Kidney (tissue), 14 donors: ENCODE data around the gene FHAD1. TPM values are rescaled to one million over a fixed set of nuclear protein-coding genes. Genes with fewer than 3 reads are reported as not detected.

Experiments
- DNase-seq, 5 donors: peaks; one replicate each; pipeline ENCODE4 v3.0.0-alpha.2; 2013 to 2020
- FAIRE-seq: peaks from 2 replicates; lab custom pipeline; 2012; peaks lifted over from hg19 to GRCh38; lab: Jason Lieb, UNC
- H3K27ac ChIP-seq, 2 donors: one replicate each; pipeline ENCODE4 v1.7.0; 2013; ENCODE audit warnings: low read depth in 2 of 2, low read length in 2 of 2, inconsistent platforms in 1 of 2
- H3K27me3 ChIP-seq: one replicate; pipeline ENCODE4 v1.7.1; 2013; ENCODE audit warnings: low read length, inconsistent platforms; ENCODE audit not compliant: control insufficient read depth, insufficient read depth
- H3K36me3 ChIP-seq, 3 donors: one replicate each; pipeline versions ENCODE4 v1.7.0 to v1.7.1; 2013; ENCODE audit warnings: low read length in 3 of 3, control low read depth in 1 of 3, inconsistent platforms in 1 of 3; ENCODE audit not compliant: insufficient read depth in 3 of 3, control insufficient read depth in 2 of 3
- H3K4me1 ChIP-seq, 3 donors: one replicate each; pipeline versions ENCODE4 v1.7.0 to v1.7.1; 2013; ENCODE audit warnings: low read length in 3 of 3, inconsistent platforms in 1 of 3, low read depth in 1 of 3; ENCODE audit not compliant: control insufficient read depth in 2 of 3, insufficient read depth in 2 of 3
- H3K4me3 ChIP-seq, 3 donors: one replicate each; pipeline versions ENCODE4 v1.7.0 to v1.8.1; 2013; ENCODE audit warnings: low read length in 3 of 3, control low read depth in 1 of 3, inconsistent platforms in 1 of 3
- H3K9ac ChIP-seq, 3 donors: one replicate each; pipeline versions ENCODE4 v1.7.0 to v1.7.1; 2013; ENCODE audit warnings: low read length in 3 of 3, control low read depth in 1 of 3, inconsistent platforms in 1 of 3
- H3K9me3 ChIP-seq, 3 donors: one replicate each; pipeline versions ENCODE4 v1.7.0 to v1.7.1; 2013; ENCODE audit warnings: low read length in 3 of 3, control low read depth in 1 of 3, inconsistent platforms in 1 of 3; ENCODE audit not compliant: control insufficient read depth in 2 of 3, insufficient read depth in 1 of 3
- CTCF ChIP-seq: IDR thresholded peaks from 3 replicates; pipeline ENCODE4 v1.5.1; 2012; ENCODE audit warnings: mild to moderate bottlenecking, moderate library complexity, borderline replicate concordance; ENCODE audit not compliant: insufficient read depth; ENCODE audit errors: extremely low read depth
- intact Hi-C: fragments of 100-400 bp; cut with DNase I; formaldehyde crosslinking; loops from one replicate; pipeline ENCODE4 v1.11.1; 2022
- polyA plus RNA-seq: library from polyadenylated mRNA; stranded (reverse); fragments of 350-450 nt; fragmentation: Illumina TruSeq; extraction: RNeasy Lipid Tissue Mini Kit (QIAGEN cat#74804); gene quantifications from one replicate; pipeline ENCODE4 v1.2.3, GENCODE V29; 2014; ENCODE audit warnings: low read depth, low replicate concordance; ENCODE audit not compliant: insufficient read depth
- total RNA-seq: library from RNA; stranded (reverse); fragmentation: NEBNext Ultra II Directional; extraction: Animal tissue kit (Norgen Biotek cat#: 25700); gene quantifications from one replicate; pipeline ENCODE4 v1.2.1, GENCODE V29; 2021
- donor health status: control.
- donor health status: control.
- donor health status: control.
- donor health status: control.
- donor health status: control.
- donor health status: DM: yes; HTN: yes; CAD: no.
- donor health status: Normal renal cell carcinoma (clear cell type).

FHAD1 gene
- total and polyA plus RNA-seq, 2 donors from 2014 or later = 0.84 to 4.2 TPM

- no peak for TF ChIP-seq CTCF
- FAIRE-seq (no peak), DNase-seq (no peak)
- intact Hi-C loops = no loop called here
- no peaks in the 10 kb centered on the region for H3K27me3 ChIP-seq
- H3K4me1 ChIP-seq = peaks cover 0 to 9% (median 0%) of the 10 kb centered on the region in 3 donors
- no peak overlapping the region for H3K27ac ChIP-seq
- no peak overlapping the region for H3K4me3 ChIP-seq
- no peaks in the 10 kb centered on the region for H3K36me3 ChIP-seq
- H3K9me3 ChIP-seq = no peaks in the 10 kb centered on the region
- H3K9ac ChIP-seq = no peak overlapping the region
These were observed 12.0 kb downstream of the FHAD1 start for GRCh38 chr1:15258833-15259621.

DNA sequence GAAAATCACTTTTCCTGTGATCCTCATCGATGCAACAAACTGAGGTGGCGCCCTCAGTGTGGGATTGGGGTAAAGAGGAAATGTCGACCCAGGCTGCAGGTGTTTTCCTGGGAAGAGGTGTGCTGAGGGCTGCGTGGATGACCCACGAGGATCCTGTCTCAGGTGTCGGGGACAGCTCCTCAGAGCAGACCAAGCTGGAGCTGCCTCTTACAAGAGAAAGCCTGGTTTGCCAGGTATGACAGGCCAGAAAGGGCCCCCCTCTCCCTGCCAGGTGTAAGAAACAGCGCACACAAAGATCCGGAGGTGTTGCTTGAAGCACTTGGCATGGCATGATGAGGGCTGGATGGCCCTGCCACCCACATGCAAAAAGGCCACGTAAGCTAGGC is 12.6 kb downstream of the FHAD1 start:
- H3K27ac ChIP-seq = no peak overlapping the region
- peaks cover 0 to 9% (median 0%) of the 10 kb centered on the region in 3 donors for H3K4me1 ChIP-seq
- no peak overlapping the region for H3K4me3 ChIP-seq
- FAIRE-seq (no peak), DNase-seq (no peak)
- no peak overlapping the region for H3K9ac ChIP-seq
- H3K9me3 ChIP-seq = no peaks in the 10 kb centered on the region
- intact Hi-C loops = no loop called here
- TF ChIP-seq CTCF = no peak
- no peaks in the 10 kb centered on the region for H3K36me3 ChIP-seq
- no peaks in the 10 kb centered on the region for H3K27me3 ChIP-seq

DNA sequence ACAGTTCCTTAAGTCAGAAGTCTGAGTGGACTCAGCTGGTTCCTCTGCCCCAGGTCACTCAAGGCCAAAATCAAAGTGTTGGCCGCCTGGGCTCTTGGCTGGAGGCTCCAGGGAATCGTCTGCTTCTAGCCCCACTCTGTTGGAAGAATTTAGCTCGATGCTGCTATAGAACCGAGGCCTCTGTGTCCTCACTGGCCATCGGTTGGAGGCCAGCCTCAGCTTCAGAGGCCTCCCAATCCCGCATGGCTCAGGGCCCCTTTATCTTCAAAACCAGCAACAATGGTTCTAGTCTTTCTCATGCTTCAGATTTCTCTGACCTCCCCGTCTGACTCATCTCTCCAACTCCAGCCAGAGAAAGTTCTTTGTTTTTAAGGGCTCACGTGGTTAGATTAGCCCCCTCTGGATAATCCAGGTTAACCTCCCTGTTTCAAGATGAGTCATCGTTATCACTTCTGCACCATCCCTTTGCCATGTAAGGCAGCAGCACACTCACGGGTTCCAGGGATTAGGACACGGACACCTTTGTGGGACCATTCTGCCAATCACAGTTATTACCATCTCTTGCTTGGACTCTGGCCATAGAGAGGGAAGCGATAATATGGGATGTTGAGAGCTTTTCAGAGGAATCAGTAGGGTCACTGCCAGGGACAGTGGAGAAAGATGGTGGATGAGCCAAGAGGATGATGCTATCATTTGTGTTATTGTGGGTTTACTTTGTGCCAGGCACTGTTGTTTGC is 13.6 kb downstream of the FHAD1 start:
- Histone ChIP-seq H3K4me1 (peaks cover 0 to 9% (median 0%) of the 10 kb centered on the region in 3 donors), H3K9ac (no peak overlapping the region), H3K4me3 (no peak overlapping the region), H3K27me3 (no peaks in the 10 kb centered on the region), H3K27ac (peak overlapping the region in 1 of 2 donors; percentile 38), H3K36me3 (no peaks in the 10 kb centered on the region), H3K9me3 (peaks cover 0 to 2% (median 0%) of the 10 kb centered on the region in 3 donors)
- intact Hi-C loops = no loop called here
- FAIRE-seq (no peak), DNase-seq (no peak)
- no peak for TF ChIP-seq CTCF
